Activated CD4-positive, alpha-beta T cell treated with anti-CD3 and anti-CD28 coated beads, Interleukin-2, amount 50 U/mL, for 4 hours (primary cell): ENCODE results near the gene MAN1C1.
"Not testable (repeated sequence)": the region's sequence is repeated elsewhere in the genome, so short reads cannot be mapped to it uniquely, and the experiment has no call there.

Experiments used
- DNase-seq, 2 experiments: peaks; one replicate each; pipeline ENCODE4 v3.0.0-alpha.2; 2020

MAN1C1 gene

DNA sequence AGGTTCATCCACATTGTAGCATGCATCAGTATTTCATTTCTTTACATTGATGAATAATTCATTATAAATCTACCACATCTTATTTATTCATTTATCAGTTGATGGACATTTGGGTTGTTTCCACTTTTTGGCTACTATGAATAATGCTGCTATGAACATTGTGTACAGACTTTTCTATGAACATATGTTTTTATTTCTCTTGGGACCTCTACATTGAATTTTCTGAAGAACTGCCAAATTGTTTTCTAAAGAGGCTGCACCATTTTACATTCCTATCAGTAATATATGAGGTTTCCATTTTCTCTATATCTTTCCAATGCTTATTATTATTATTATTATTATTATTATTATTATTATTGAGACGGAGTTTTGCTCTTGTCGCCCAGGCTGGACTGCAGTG, 102.1 kb downstream of the MAN1C1 start:
- no peak for DNase-seq

DNA sequence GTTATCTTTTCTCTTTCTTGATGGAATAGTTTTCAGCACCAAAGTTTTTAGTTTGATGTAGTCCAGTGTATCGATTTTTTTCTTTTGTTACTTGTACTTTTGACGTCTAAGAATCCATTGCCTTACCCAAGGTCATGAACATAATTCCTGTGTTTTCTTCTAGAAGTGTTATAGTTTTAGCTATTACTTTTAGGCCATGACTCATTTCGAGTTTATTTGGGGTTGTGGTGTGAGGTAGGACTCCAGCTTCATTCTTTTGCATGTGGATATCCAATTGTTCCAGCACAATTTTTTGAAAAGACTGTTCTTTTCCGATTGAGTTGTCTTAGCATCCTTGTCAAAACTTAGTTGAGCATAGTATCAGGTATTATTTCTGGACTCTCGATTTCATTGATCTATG, 104.0 kb downstream of the MAN1C1 start:
- DNase-seq, result no peak

DNA sequence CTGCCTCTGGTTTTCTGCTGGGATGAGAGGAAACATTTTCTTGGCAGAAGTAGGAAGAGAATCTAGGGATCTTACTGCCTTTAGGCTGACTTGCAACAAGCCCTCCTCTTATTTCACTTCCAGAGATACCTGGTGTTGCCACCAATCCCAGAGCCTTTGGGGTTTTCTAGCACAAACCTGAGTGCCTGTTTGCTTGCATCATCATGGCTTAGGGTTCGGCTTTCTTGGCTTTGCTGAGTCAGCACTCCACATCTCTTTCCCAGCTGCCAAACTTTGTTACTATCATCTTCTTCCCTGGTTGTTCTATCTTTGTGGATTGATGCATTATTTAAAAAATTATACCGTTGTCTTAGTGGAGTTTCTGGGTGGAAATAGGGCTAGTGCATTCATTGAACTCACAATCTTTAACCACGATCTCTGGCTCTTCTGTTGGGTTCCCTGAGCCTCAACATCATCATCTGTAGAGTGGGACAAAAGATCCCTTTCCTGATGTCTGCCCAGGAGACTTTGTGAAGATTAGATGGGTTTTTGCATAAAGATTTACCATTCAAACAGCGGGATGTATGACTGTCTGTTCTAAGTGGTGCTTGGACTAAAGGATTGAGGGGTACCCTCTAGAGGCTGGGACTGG, 106.8 kb downstream of the MAN1C1 start:
- DNase-seq, result no peak

DNA sequence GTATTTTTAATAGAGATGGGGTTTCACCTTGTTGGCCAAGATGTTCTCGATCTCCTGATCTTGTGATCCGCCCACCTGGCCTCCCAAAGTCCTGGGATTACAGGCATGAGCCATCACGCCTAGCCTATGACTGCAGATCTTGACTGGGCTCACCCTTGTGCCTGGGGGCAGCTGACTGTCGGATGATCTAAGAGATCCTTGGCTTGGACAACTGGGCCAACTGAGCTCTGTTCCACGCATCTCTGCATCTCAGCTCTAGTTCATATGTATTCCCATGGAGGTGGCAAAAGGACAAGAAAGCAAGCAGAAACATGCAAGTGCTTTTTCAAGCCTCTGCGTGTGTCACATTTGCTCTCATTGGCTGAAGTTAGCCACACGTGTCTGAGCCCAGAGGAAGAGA, 107.6 kb downstream of the MAN1C1 start:
- no peak for DNase-seq

DNA sequence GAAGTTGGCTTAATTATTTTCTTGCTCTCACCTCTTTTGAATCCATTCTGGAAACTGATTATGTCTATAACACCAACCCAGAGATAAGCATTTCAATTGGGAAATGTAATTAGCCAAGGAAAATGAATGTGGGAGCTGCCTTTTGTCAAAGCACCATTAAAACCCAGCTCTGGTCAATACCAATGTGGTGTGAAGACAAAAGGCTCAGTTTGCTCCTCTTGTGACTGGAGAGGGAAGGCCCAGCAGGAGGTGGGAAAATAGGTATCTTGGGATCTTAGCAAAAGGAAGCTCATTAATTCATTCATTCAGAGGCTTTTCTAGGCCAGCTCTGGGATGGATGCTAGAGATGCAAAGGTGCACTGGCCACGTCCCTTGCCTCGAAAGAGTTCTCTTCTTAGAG, 108.4 kb downstream of the MAN1C1 start:
- no peak for DNase-seq

DNA sequence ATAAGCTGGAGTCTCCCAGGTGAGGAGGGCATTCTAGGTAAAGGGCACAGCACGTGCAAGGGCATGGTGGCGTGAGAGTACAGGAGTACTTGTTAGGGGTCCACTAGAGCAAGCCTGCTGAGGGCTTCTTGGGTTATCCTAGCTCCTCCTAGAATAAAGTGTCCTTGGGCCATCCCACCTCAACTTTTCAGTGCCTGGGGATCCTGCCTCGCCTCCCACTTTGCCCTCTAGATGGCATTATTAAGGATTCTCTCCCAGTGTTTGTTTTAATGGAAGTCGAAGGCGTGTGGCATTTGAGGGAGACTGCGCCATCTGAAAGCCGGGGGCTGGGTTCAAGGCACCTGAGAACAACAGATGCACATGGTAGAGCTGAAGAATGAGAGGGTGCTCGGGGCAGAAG, 108.9 kb downstream of the MAN1C1 start:
- DNase-seq, result no peak

DNA sequence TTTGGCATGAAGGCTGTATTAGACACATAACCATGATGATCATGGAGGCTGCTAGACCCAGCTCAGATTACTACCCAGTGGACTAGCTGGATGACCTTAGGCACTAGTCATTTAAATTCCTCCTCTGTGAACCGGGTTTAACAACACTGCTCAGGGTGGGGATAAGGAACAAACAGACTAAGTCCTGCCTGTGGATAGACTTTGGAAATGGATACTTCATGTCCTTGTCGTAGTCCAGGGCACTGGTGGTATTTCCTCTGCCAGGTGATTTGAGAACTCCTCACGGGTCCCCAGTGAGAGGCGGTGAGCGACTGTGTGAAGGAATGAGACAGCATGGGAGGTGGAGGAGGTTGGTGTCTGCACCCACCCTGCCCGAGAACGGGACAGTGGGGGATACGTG, 110.5 kb downstream of the MAN1C1 start:
- DNase-seq, result no peak

DNA sequence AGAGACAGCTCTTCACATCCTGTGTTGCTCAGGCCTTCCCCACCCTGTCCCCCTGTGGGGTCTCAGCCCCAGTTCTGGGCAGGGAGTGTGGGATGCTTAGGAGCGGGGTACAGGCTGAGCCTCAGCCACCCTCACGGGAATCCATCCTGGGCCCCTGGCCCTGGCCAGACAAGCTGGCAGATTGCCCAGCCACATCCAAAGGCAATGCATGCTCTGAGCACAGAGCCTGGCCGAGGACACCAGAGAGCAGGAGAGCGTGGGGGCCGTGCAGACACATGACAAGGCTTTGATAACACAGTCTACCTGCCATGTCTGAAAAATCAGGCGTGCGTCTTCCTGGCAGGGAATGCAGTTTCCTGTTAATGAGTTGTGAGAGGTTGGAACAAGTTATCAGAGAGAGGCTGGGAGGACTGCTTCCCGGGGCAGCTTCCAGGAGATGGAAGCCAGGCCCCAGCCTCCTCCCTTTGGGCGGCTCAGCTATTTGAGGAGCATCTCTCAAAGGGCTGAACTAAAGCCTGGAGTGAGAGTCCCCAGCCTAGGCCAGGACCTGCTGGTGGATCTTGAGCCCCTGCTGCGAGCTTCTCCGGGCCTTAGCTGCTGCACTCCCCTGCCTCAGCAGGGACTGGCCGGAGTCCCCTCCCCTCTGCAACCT, 111.2 kb downstream of the MAN1C1 start:
- DNase-seq, result no peak

DNA sequence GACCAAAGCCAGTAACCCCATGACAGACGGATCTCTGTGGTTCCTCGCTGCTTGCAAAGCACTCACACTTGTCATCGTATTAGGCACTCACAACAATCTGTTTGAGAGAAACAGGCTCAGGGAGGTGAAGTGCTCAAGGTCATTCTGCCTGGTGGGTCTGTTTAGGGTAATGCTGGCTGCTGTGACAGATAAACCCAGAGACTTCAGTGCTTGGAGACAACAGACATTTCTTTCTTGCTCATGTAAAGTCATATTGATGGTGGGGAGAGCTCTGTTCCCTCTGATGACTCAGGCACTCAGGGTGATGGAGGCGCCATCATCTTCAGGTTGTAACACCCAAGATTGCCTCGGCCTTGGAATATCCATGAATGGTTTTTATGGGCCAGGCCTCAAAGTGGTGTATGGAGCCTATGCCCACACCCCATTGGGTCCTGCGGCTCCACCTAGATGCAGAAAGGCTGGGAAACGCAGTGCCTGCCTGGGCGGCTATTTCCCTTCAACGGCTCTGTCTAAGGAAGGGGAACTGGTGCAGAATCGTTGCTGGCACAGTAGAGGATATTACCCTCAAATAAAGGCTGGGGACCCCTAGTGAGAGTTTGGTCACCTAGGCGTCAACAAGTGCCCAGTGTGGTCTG, 111.8 kb downstream of the MAN1C1 start:
- no peak for DNase-seq

DNA sequence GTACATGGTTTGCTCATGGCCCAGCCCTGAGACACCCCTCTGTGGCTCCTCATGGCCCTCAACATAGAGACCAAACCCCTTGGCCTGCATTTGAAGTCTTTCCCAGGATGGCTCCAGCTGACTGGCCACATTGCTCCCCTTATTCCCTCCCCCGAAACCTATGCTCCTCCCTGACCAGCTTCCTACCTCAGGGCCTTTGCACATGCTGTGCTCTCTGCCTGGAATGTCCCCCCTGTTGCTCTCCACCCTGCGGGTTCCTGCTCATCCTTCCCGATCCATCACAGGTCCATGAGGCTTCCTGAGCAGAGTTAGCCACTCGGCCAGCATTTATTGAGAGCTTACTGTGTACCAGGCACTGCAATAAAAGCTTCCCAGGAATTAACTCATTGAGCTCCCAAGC, 112.5 kb downstream of the MAN1C1 start:
- DNase-seq, result no peak

DNA sequence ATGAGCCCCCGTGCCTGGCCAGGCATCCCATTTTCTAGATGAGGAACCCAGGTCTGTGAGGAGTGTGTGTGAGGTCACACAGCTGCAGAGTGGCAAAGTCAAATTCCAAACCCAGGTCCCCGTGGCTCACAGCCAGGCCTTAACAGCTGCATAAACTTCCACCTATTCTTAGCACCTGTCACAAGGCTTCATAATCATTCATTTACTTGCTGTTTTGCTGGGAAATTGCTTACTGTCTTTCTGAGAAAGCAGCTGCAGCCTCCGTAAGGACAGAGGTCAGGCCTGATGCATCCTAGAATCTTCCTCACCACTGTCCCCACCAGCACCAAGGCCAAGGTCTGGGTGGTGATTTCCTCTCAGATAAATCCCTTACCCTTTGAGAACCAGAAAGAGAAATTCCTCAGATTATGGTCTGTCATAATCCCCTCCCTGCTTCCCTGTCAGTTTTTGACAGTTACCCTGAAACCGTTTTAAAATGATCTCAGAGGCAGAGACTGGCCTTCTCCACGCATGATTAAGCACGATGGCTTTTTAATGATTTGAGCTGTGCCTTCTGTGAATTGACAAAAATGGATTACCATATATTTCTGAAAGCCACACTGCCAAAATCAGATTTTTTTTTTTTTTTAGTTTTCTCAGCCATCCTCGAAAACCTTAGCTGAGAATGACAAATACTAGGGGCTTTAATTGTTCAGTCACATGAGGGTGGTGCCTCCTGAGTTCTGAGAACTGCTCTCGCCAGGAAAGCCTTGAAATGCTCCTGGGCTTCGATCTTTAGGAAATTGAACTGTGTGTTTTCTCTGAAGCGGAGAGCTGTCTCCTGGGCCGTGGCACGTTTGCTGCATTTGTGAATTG, 113.4 kb downstream of the MAN1C1 start:
- DNase-seq, result no peak

DNA sequence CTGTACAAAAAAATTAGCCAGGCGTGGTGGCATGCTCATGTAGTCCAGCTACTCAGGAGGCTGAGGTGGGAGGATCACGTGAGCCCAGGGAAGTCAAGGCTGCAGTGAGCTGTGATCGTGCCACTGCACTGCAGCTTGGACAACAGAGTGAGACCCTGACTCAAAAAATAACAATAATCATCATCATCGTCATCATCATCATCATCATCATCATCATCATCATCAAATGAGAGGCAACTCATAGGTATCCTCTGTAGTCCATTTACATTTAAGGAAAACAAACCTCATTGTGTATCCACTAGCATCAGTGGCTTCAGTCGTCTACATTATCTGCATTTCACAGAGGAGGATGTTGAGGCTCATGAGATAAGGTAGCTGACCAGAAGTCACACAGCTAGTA, 114.6 kb downstream of the MAN1C1 start:
- no peak for DNase-seq

DNA sequence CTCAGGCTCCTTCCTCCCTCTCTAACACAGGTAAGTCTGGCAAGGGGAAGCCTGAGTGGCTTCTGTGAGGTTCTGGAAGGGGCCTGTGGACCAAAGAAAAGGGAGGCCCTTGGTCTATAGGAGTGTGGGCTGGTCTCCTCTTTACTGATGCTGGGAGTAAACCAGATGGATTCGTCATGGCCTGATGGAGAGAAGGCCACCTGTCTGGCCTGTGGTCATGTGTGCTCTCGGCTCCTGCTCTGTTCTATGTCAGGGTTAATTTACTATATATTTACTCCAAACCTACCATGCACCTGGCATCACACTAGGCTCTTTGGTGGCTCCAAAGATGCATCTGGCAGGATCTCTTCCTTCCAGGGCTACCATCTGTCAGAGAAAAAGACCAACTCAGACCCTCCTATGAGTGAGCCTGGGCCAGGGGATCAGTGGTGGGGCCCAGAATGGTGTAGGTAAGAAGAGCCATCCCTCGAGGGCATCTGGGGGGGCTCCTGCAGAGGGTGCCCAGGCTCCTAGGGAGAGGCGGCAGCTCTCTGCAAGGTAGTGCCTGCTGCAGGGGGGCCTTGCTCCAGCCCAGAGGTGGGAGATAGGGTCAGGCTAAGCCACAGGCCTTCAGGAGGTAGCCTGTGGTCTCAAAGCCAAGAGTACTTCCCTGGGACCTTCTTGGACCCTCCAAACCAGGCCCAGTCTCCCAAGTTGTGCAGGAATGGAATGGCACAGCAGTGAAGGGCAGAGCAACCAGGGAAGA, 115.2 kb downstream of the MAN1C1 start:
- no peak for DNase-seq

DNA sequence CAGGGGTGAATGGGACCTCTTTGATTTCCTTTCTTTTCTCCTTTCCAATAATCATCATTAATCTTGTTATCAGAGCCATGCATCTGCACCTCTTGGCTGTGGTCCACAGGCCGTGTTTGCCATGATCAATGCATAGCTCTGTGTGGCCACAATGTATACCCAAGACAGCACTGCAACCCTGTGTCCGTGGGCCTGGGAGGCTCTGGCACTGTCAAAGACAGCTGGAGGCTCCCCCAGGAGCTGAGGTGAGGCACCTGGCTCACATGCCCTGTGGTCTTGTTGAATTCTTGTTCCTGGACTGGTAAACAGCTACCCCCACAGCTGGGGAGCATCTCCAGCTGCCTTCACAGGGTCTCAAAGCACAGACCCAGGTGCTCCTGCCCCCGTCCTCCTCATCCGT, 116.2 kb downstream of the MAN1C1 start:
- DNase-seq, result no peak

DNA sequence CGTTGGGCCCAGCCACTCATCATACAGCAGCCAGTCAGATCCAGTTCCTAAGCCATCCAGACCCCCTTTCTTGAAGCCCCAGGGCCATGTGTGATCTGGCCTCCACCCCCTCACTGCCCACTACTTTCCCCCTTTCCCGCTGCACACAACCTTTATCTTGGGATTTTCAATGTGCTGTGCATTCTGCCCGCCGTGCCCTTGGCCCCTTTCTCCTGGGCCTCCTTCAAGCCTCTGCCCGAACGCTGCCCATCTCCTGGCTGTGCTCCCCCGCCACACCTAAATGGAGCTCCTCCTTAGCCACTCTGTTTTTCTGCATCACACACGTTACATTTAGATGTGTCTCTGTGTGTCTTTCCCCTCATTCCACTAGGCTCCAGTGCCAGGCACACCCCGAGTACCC, 116.7 kb downstream of the MAN1C1 start:
- no peak for DNase-seq

DNA sequence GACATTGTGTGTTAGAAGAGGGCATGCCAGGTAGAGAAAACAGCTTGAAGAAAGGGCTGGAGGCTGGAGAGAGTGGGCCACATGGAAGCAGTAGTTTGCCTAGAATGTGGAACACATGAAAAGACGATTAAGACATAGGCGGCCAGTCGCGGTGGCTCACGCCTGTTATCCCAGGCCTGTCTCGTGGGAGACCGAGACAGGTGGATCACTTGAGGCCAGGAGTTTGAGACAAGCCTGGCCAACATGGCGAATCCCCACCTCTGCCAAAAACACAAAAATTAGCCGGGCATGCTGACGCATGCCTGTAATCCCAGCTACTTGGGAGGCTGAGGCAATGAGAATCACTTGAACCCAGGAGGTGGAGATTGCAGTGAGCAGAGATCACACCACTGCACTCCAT, 118.4 kb downstream of the MAN1C1 start:
- DNase-seq, result not testable (repeated sequence)

DNA sequence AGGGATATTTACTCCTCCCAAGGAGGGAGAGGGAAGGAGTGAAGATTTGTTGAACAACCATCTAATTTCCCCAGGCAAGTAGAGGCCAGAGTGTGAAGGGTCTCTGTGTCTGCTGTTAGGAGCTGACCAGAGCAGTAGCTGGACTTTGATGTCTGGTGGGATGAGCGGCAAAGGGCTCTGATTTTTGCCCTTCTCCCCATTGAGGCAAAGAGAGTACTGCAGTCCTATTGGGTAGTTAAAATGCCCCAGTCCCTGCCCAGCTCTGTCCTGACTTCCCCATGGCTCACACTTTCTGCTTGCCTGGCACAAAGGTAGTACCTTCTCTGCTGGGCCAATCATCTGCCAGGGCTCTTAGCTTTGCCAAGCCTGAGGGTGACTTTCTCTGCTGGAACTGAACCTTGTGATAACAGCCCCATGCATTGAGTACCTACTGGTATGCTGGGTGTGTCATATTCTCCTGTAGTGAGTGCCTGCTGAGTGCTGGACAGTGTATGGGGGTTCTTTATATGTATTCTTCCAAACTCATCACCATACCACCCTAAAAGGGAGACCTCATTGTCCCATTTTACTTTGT, 119.5 kb downstream of the MAN1C1 start:
- DNase-seq, result no peak

DNA sequence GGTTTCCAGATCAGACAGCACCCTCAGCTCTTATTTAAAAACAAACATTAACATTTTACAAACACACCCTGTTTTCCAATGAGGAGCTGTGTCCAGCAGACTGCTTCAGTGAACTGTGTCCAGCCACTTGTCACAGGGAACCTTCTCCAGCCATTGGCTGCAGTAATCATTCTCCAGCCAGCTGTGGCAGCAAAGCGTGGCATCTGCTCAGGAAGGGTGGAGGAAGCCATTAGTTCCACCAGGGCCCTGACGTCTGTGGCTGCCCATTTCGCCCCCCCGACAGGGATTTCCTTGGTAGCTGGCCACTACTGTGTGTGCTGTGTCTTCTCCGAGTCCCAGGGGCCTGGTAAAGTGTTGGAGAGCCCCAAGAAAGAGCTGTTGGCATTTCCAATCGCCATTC, 120.5 kb downstream of the MAN1C1 start:
- no peak for DNase-seq

DNA sequence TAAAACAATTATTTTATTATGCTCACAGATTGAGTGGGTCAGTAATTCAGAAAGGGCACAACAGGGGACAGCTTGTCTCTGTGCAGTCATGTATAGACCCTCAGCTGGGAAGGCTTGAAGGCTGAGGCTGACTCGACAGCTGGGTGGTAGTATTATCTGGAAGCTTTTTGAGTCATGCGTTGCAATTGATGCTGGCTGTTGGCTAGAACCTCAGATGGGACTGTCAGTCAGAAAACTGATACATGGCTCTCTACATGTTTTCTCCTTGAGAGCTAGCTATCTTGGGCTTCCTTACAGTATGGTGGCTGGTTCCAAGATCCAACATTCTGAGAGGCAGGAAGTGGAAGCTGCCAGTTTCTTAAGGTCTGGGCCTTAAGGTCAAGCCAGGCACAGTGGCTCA, 121.9 kb downstream of the MAN1C1 start:
- DNase-seq, result no peak

DNA sequence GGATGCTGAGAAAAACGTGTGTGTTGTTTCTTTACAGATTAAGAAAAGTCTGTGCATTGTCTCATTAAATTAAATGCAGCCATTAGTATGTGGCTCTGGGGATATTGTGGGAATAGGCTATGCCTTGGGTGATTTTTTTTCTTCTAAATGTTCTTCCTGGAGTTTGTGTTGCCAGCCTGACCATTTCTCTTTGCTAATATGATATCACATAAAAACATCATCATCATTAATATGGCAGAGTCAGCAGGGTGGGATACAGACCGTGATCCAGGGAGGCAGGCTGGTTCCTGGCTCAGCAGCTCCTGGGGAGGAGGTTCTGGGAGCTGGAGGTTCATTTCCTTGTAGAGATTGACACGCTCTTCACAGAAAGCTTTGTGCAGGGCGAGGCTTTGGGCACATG, 122.8 kb downstream of the MAN1C1 start:
- DNase-seq, result no peak

DNA sequence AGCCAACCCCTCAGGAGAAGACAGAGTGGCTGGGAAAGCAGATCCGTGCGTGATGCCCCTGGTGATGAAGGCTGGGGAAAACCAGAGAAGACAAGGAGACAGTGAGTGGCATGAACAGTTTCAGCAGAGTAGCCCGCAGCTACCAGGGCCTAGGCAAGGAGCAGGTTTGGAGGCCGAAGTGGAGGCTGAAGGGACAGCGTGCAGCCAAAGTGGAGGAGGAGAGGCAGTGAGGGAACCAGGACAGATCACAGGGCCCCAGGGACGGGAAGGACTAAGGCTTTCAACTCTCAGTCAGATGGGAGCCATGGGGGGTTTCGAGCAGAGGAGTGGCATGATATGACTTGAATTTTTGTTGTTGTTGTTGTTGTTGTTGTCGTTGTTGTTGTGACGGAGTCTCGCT, 123.5 kb downstream of the MAN1C1 start:
- no peak for DNase-seq

DNA sequence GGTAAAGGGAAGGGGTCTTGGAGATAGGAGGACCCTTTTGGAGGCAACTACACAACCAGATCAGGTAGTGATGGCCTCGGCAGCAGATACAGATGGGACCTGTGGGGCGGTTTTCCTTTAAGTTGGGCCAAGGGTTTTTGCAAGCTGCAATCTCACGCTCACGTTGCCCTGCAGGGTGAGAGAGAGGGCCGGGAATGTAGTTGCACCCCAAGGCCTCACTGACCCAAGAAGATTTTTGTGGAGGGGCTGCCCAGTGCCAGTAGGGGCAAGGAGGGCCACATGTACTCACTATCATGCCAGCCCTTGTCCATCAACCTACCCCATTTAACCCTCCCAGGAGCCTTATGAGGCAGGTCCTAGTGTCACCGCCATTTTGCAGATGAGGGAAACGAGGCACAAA, 125.7 kb downstream of the MAN1C1 start:
- DNase-seq, result no peak
